NCI-H345 treated with DMSO at 0.1 percent for 48 hours (cell line): ENCODE measurements around the gene HMGCS1.
"Not testable (repeated sequence)": the region's sequence is repeated elsewhere in the genome, so short reads cannot be mapped to it uniquely, and the experiment has no call there.

Source experiments
- DNase-seq: peaks from one replicate; lab custom pipeline; 2025; ENCODE audit not compliant: unreplicated experiment; lab: John Stamatoyannopoulos, UW

Gene HMGCS1

DNA sequence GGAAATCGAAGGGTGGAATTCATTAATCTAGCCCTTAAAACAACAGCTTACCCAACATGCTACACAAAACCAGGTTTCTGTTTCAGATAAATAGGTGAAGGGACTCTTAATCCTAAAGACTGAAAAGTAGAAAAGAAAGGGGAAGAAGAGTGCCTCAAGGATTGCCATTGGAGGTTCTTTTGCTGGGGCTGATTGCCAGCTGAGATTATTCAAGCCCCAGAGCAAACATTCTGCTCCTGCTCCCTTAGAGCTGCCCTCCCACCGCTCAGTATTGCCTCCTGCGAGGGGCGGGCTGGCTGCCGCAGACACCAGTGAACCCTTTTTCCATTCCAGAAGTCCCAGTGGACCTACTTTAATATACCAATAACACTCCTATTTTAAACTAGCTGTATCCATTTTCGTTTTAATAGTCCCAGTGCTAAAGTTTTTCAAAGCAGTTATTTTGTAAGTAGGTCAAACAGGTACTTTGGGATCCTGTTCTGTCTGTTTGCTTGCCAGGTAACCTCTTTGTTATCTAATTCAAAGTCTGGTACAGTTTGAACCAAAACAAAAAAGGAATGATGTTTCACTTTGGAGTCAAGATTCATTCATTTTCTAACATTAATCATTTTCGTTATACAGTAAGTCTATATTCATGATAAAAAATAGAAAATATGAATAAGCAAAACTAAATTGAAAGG is 38.6 kb downstream of the HMGCS1 start:
- no peak for DNase-seq

DNA sequence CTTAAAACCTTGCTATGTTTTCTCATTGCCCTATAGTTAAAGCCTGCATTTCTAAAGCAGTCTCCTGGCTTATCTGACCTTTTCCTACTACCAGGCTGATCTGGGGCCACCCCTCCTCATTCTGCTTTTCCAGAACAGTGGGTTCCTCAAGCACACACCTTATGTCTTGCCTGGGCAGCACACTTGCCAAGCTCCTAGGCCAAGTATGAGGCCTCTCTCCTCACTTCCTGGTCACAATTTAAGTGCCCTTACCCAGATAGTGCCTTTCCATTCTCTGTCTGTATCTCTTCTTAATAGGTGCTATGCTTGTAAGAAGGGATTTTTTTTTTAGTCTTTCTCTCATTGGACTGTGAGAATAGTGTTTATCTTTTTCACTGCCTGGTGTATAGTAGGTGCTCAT is 39.7 kb downstream of the HMGCS1 start:
- DNase-seq = no peak

DNA sequence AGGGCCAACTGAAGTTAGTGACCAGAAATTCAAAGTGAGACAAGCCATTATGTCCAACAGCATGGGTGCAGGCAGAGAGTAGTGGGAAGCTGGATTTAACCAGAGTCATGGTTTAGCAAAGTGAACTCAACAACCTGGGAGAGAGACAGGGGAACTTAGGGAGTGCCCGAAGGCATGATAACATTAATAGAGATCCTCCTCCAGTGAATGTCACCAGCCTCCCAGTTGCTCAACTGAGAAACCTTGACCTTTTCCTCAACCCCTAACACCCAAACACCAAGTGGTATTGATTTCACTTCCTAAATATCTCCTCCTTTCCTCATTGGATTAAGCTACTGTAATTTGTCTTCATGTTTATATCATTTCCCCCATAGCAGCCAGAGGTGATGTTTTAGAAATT is 42.6 kb downstream of the HMGCS1 start:
- no peak for DNase-seq

DNA sequence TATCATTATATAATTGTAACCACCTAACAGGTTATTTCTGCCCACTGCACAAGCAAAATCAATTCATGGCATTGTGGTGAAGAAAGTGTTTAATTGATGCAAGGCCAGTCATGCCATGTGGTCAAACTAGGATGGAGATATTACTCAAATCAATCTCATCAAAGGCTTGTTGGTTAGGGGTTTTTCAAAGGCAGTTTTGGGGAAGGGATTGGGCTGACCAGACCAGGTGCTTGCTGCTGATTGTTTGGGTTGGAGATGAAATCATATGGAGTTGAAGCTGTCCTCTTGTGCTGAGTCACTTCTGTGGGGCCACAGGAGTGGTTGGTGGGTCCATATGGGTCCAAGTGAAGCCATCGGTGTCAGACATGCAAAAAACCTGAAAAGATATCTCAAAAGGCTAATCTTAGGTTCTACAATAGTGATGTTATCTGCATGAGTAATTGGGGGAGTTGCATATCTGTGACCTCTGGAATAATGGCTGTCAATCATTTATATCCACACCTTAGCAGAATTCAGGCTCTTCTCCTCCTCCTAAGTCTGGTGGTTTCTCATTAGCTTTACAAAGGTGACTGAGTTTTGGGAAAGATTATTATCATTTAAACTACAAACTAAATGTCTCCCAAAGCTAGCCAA is 44.9 kb downstream of the HMGCS1 start:
- DNase-seq = no peak

DNA sequence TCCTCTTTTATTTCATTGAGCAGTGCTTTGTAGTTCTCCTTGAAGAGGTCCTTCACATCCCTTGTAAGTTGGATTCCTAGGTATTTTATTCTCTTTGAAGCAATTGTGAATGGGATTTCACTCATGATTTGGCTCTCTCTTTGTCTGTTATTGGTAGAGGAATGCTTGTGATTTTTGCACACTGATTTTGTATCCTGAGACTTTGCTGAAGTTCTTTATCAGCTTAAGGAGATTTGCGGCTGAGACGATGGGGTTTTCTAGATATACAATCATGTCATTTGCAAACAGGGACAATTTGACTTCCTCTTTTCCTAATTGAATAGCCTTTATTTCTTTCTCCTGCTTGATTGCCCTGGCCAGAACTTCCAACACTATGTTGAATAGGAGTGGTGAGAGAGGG is 50.9 kb downstream of the HMGCS1 start:
- DNase-seq = not testable (repeated sequence)

DNA sequence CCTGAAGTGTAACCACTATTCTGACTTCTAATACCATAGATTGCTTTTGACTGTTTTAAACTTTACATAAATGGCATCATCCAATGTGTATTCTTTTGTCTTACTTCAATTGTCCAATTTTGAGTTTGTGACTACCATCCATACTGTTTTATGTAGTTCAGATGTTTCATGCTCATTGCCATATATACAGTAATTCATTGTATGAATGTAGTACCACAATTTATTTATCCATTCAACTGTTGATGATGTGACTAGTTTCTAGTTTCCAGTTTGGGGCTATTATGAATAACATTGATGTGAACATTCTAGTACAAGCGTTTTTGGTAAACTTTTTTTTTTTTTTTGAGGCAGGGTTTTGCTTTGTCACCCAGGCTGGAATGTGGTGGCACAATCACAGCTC is 55.1 kb downstream of the HMGCS1 start:
- DNase-seq = no peak

DNA sequence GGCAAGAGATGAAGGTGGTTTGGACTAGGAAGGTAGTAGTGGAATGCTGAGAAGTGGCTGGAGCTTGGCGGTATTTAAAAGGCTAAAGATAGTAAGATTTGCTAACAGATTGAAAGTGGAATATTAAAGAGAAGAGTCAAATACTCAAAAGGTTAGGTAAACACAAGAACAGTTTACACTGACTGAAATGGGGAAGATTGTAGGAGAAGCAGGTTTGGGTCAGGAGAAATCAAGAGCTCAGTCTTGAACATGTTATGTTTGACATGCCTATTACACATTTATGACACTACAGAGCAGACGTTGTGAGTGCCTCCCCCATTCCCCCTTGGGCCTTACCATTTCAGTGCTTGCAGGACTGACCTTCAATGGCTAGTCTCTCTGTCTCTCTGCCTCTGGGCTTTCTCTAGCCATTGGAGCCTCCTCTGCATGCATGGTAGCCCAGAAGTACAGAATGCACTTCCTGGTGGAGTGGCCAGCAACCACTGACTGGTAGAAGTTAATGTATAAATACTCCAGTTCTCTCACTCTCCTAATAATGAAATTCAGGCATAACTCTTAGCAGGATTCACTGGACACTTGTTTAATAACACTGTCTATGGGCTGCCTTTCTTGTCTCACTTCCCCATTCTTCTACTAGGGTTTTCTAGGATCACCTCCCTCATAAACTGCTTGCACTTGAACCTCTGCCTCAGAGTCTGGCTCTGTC is 56.8 kb downstream of the HMGCS1 start:
- no peak for DNase-seq

DNA sequence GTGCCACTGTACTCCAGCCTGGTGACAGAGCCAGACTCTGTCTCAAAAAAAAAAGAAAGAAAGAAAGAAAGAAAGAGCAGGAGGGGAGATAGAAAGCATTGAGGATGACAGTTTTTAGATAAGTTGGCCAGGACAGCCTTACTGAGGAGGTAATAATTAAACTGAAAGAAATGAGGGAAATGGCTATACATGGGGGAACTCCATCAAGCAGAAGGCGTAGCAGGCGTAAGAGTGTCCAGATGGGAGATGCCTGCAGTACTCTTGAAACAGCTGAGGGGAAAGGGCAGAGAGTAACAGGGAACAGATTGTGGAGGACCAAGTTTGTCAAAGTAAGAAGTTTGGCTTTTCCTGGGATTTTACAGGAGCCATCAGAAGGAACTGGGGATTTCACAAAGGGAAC is 57.5 kb downstream of the HMGCS1 start:
- no peak for DNase-seq

DNA sequence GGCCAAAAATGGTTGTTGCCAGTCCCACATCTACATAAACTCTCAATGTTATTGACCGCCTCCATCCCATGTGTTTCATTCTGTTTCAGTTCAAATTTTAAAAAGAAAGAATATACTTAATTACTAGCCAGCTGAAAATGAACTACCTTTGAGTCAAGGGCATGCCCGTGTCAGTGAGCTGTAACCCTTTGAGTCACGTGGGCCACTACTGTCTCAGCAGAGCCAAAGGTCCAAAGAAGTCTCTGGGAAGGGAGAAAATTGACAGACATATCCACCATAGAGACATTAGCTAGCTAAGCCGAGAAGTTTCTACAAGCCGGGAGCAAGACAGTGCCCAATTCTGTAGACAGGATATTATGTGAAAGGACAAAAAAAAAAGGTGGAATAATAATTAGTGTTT is 61.5 kb downstream of the HMGCS1 start:
- no peak for DNase-seq

DNA sequence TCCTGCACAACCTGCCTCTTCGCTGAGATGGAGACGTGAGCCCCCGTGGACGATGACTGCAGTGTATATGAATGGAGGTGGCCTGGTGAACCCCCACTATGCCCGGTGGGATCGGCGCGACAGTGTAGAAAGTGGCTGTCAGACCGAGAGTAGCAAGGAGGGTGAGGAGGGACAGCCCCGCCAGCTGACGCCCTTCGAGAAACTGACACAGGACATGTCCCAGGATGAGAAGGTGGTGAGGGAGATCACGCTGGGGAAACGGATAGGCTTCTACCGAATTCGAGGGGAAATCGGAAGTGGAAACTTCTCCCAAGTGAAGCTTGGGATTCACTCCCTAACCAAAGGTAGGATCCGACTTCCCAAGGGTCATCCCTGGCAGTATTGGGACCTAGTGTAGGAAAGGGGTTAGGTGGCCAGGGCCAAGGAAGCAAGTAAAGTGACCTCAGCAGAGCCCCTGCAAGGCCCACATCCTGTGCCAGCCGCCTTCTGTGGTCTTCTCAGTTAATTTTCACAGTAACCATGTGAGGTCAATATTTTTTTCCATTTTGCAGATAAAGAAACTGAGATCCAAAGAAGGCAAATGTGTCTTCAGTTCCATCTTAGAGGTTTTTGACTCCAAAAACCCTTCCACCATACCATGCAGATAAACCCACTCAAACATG is 67.4 kb downstream of the HMGCS1 start:
- no peak for DNase-seq

DNA sequence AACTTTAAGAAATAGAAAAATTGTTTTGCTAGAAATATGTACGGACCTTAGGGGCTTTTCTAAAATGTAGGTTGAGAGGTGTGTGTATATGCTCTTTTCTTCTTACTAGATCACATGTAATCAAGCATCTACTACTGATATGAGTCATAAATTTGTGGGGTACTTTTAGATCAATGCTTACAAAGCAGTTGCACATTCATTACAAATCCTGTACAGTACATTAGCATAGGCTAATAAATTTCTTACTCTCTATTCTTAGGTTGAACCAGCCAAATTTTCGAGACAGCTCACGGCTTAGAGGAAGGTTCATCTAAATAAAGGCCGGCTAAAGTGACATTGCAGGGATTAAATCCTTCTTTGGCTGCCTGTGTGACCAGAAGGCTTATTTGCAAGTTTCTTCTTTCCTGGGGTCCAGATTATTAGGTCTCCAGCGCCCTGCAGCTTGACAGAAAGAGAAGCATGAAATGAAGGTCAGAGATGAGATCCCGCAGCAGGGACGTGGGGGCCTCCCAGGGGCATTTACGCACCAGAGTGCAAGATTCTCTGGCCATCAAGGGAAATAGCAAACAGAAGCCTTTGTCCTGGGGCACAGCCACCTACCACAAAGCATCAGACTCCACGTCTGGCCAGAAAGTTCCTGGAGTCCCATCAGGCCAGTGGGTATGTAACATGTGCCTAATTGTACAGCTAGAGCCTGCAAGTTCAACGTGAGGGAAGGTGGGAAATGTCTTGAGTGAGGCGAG is 68.2 kb downstream of the HMGCS1 start:
- DNase-seq = no peak

DNA sequence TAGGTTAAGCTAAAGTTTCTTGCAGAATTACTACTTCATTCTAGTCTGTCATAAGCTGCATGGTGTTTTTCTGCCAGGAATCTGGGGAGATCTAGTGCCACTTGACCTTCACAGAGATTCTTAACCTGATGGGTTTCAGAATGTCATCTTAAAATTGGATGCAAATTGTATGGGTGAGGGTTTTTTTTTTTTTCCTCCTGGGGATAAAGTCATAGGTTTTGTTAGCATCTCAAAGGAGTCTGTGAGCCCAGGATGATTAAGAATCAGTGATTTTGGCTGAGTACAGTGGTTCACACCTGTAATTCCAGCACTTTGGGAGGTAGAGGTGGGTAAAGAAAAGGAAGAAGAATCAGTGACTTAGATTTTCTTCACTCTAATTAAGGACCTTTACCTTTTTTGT is 69.9 kb downstream of the HMGCS1 start:
- DNase-seq = no peak

DNA sequence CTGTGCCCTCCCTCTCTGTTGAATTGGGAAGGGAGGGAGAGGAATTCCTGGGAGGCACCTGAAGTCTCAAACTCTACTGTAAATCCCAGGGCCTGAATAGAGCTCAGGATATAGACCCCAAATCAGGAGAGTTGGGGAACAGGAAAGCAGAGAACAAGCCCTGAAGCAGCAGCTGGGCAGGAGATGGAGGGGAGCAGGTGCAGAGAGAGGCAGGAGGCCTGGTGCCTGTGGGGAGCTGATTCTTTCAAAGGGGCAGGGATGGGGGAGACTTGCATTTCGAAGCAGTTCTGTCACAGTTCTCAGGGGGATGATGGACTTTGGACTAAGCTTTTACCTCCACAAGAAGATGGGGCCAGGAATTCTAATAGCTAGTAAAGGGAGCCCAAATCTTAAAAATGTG is 71.0 kb downstream of the HMGCS1 start:
- no peak for DNase-seq
